Upper lobe of left lung (tissue), 6 donors: ENCODE measurements around the gene AURKAIP1. TPM values are rescaled to one million over a fixed set of nuclear protein-coding genes. Genes with fewer than 3 reads are reported as not detected.

Source experiments
- ATAC-seq, 2 donors: fragments of 200-7000 bp; cut with Tn5 transposase; one replicate each; pipeline ENCODE4 v1.9.1; 2022; ENCODE audit warnings: mild to moderate bottlenecking in 2 of 2, moderate library complexity in 2 of 2; ENCODE audit not compliant: low FRiP score in 2 of 2
- DNase-seq, 2 donors: peaks; one replicate each; pipeline ENCODE4 v3.0.0-alpha.2; 2019 to 2020
- H3K27ac ChIP-seq, 4 donors: fragments of 200-600 bp; sonication (generic); one replicate each; pipeline ENCODE4 v1.5.1; 2016 to 2019
- H3K27me3 ChIP-seq, 4 donors: fragments of 200-600 bp; sonication (generic); one replicate each; pipeline ENCODE4 v1.5.1; 2017 to 2019
- H3K36me3 ChIP-seq, 4 donors: fragments of 200-600 bp; sonication (generic); one replicate each; pipeline ENCODE4 v1.5.1; 2016 to 2019
- H3K4me1 ChIP-seq, 4 donors: fragments of 200-600 bp; sonication (generic); one replicate each; pipeline ENCODE4 v1.5.1; 2018 to 2019
- H3K4me3 ChIP-seq, 4 donors: fragments of 200-600 bp; sonication (generic); one replicate each; pipeline ENCODE4 v1.5.1; 2017 to 2019; ENCODE audit warnings: mild to moderate bottlenecking in 2 of 4, moderate library complexity in 1 of 4
- H3K9me3 ChIP-seq, 4 donors: fragments of 200-600 bp; sonication (generic); one replicate each; pipeline ENCODE4 v1.5.1; 2018 to 2019
- CTCF ChIP-seq, 6 experiments: fragments of 450-650 bp in 4 of 6; fragments of 200-600 bp in 2 of 6; sonication (generic) in 2 of 6; IDR thresholded peaks; one replicate each; pipeline ENCODE4 v1.5.1; 2016 to 2019; ENCODE audit warnings: antibody characterized with exemption in 6 of 6
- EP300 ChIP-seq, 4 donors: sonication (generic); formaldehyde crosslinking; IDR thresholded peaks; one replicate each; pipeline ENCODE4 v1.5.1; 2017; ENCODE audit warnings: antibody characterized with exemption in 4 of 4, control low read depth in 2 of 4
- POLR2A ChIP-seq, 4 donors: fragments of 450-650 bp; IDR thresholded peaks; one replicate each; pipeline ENCODE4 v1.5.1; 2016 to 2017; ENCODE audit warnings: antibody characterized with exemption in 4 of 4, mild to moderate bottlenecking in 2 of 4
- POLR2AphosphoS5 ChIP-seq, 2 donors: sonication (generic); formaldehyde crosslinking; IDR thresholded peaks; one replicate each; pipeline ENCODE4 v1.5.1; 2017; ENCODE audit warnings: antibody characterized with exemption in 2 of 2
- WGBS, 2 donors: methylation state at CpG; one replicate each; pipeline ENCODE4 v1.1.5; 2017 to 2018; 5-methylcytosine and 5-hydroxymethylcytosine counted together
- total RNA-seq, 6 donors: library from RNA; depleted of rRNA in 4 of 6; stranded (reverse); fragments of >200 nt in 4 of 6; gene quantifications; one replicate each; pipeline versions ENCODE4 v1.1.0 to v1.2.1, GENCODE V29; 2016 to 2021
- donor health status: DM: no; HTN: no; CAD: no; lungs with moderate emphysema.
- donor health status: DM: no; HTN: yes; CAD: no; lungs with severe emphysema.

AURKAIP1 gene
- total RNA-seq, 6 donors from 2014 or later = 76.0 to 149 (median 119) TPM

GRCh38 chr1:1331068-1331965 is 43.7 kb downstream of the AURKAIP1 start, which contains the start of gene TAS1R3:
TAS1R3 (plus strand) TSS chr1:1331280; CDS start chr1:1331346, 66 bp downstream.
- Histone ChIP-seq H3K4me3 (no peak within 1 kb of the TSS), H3K4me1 (peaks cover 4 to 38% (median 15%) of the 10 kb centered on the region in 4 donors), H3K36me3 (peaks cover 0 to 41% (median 22%) of the 10 kb centered on the region in 4 donors), H3K27me3 (no peaks in the 10 kb centered on the region), H3K9me3 (no peaks in the 10 kb centered on the region), H3K27ac (peak within 1 kb of the TSS in 1 of 4 donors; percentile 35)
- 73 to 87% methylated on average over 6 to 38 of the region's 41 CpGs for WGBS, 2 donors
- TF ChIP-seq CTCF (IDR thresholded peaks at IDR 0.05) = no peak
- peak in 1 of 4 donors; percentile 7 for TF ChIP-seq POLR2A (IDR thresholded peaks at IDR 0.05)
- ATAC-seq (peak in 1 of 2 donors; percentile 4), DNase-seq (peak in 1 of 2 donors; percentile 77)

DNA sequence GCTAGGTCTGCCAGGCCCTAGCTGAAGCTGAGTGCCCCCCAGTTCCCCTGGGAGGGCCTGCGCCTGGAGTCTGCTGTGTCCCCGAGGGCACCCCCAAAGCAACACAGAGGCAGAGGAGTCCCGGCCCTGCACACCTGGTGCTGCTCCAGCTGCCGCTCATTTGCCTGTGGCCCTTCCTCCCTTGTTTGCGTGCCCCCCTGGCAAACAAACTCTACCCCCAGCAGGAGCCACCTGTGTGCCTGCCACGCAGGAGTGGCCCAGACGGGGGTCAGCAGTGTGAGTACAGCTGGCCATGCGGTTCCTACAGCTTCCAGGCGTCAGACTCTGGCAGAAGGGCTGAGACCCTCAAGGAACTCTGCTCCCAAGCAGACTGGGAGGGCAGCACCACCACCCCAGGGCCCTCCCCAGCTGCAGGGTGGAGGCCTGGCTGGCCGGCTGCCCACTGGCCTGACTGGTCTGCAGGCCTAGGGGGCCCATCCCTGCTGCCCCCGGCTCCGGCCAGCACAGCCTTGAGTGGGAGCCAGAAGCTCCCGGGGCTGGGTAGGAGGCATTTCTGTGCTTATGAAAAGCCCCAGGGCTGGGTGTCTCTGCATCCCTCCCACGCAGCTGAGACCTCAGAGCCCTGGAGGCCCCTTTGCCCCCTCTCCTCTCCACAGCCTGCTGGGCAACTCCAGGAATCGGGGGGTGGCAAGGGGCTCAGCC is 44.5 kb downstream of the AURKAIP1 start:
- 61 to 77% methylated on average over 5 to 13 of the region's 15 CpGs for WGBS, 2 donors
- Histone ChIP-seq H3K4me1 (peaks cover 12 to 46% (median 23%) of the 10 kb centered on the region in 4 donors), H3K27ac (peak overlapping the region in 1 of 4 donors; percentile 35), H3K4me3 (no peak overlapping the region), H3K9me3 (no peaks in the 10 kb centered on the region), H3K27me3 (no peaks in the 10 kb centered on the region), H3K36me3 (peaks cover 0 to 34% (median 19%) of the 10 kb centered on the region in 4 donors)
- TF ChIP-seq POLR2A (IDR thresholded peaks at IDR 0.05) (no peak), POLR2AphosphoS5 (IDR thresholded peaks at IDR 0.05) (no peak), EP300 (IDR thresholded peaks at IDR 0.05) (no peak), CTCF (IDR thresholded peaks at IDR 0.05) (no peak)
- DNase-seq = peak in 1 of 2 donors; percentile 72
- peak in 1 of 2 donors; percentile 7 for ATAC-seq

DNA sequence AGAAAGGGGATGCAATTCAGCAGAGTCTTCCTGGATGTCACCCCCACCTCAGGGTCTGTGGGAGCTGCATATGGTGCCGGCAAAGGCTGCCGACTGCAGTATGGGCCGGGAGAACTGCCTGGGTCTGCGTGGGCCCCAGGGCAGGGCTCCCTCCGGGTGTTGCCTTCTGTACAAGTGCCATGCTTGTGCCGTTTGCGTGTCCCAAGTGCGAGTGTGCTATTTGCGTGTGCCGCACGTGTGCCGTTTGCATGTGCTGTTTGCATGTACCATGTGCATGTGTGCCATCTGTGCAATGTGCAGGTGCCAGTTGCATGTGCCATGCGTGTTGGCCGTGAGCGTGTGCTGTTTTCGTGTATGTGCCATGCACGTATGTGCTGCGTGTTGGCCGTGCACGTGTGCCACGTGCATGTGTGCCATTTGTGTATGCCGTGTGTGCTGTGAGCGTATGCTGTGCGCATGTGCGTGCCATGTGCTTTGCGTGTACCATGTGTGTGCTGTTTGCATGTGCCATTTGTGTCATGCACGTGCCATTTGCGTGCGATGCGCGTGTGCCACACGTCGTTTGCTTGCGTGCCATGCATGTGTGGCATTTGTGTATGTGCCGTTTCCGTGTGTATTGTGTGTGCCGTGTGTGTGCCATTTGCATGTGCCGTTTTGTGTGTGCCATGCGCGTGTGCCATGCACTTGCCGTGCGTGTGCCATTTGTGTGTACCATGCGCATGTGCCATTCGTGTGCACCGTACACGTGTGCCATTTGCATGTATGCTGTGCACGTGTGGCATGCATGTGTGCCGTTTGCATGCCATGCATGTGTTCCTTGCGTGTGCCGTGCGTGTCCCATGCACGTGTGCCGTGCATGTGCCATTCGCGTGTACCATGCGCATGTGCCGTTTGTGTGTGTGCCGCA is 45.5 kb downstream of the AURKAIP1 start:
- H3K9me3 ChIP-seq = no peaks in the 10 kb centered on the region
- peaks cover 17 to 53% (median 28%) of the 10 kb centered on the region in 4 donors for H3K4me1 ChIP-seq
- DNase-seq (peak in 1 of 2 donors; percentile 71), ATAC-seq (no peak)
- no peaks in the 10 kb centered on the region for H3K27me3 ChIP-seq
- no peak overlapping the region for H3K4me3 ChIP-seq
- 93 to 94% methylated on average over 40 to 53 of the region's 58 CpGs for WGBS, 2 donors
- H3K36me3 ChIP-seq = peaks cover 0 to 29% (median 19%) of the 10 kb centered on the region in 4 donors
- H3K27ac ChIP-seq = no peak overlapping the region
- TF ChIP-seq POLR2A (IDR thresholded peaks at IDR 0.05) (no peak), POLR2AphosphoS5 (IDR thresholded peaks at IDR 0.05) (no peak), CTCF (IDR thresholded peaks at IDR 0.05) (no peak), EP300 (IDR thresholded peaks at IDR 0.05) (no peak)

DNA sequence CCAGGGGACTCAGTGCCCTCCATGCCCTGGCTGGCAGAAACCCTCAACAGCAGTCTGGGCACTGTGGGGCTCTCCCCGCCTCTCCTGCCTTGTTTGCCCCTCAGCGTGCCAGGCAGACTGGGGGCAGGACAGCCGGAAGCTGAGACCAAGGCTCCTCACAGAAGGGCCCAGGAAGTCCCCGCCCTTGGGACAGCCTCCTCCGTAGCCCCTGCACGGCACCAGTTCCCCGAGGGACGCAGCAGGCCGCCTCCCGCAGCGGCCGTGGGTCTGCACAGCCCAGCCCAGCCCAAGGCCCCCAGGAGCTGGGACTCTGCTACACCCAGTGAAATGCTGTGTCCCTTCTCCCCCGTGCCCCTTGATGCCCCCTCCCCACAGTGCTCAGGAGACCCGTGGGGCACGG is 46.8 kb downstream of the AURKAIP1 start:
- TF ChIP-seq POLR2A (IDR thresholded peaks at IDR 0.05) (no peak), EP300 (IDR thresholded peaks at IDR 0.05) (no peak), CTCF (IDR thresholded peaks at IDR 0.05) (no peak), POLR2AphosphoS5 (IDR thresholded peaks at IDR 0.05) (no peak)
- no peak for ATAC-seq
- no peak overlapping the region for H3K27ac ChIP-seq
- H3K27me3 ChIP-seq = no peaks in the 10 kb centered on the region
- no peak overlapping the region for H3K4me3 ChIP-seq
- WGBS, 2 donors = 96% methylated on average over 8 of the region's 15 CpGs; no CpG with 5 or more reads in 1 of the 2 donors
- no peaks in the 10 kb centered on the region for H3K9me3 ChIP-seq
- peaks cover 0 to 29% (median 19%) of the 10 kb centered on the region in 4 donors for H3K36me3 ChIP-seq
- H3K4me1 ChIP-seq = peaks cover 22 to 62% (median 32%) of the 10 kb centered on the region in 4 donors
- DNase-seq = peak in 1 of 2 donors; percentile 76
